Adipose tissue (tissue), 3 donors: ENCODE results near the gene AHNAK2. TPM values are rescaled to one million over a fixed set of nuclear protein-coding genes. Genes with fewer than 3 reads are reported as not detected.

ENCODE experiments used
- H3K27ac ChIP-seq: one replicate; pipeline ENCODE4 v1.5.1; 2013; ENCODE audit warnings: low read depth, low read length
- WGBS, 3 donors: extraction: QIAGEN DNeasy Blood & Tissue Kit; methylation state at CpG; one replicate each; pipeline ENCODE4 v1.1.7; 2013; 5-methylcytosine and 5-hydroxymethylcytosine counted together
- polyA plus RNA-seq, 3 donors: library from polyadenylated mRNA; stranded (reverse); fragments of 200-250 nt; gene quantifications; one replicate each; pipeline ENCODE4 v1.2.3, GENCODE V29; 2013
- donor health status: healthy with polysubstance abuse.
- donor health status: Bipolar disorder and iron deficiency.
- donor health status: healthy.

Gene AHNAK2
- polyA plus RNA-seq, 3 donors: 0.72 to 15.6 (median 2.9) TPM

- 39 to 83% (median 76%) methylated on average over 2 of the region's 2 CpGs for WGBS, 3 donors
- H3K27ac ChIP-seq: no peak overlapping the region
Observed at GRCh38 chr14:104935955-104936354, 42.2 kb downstream of the AHNAK2 start.

DNA sequence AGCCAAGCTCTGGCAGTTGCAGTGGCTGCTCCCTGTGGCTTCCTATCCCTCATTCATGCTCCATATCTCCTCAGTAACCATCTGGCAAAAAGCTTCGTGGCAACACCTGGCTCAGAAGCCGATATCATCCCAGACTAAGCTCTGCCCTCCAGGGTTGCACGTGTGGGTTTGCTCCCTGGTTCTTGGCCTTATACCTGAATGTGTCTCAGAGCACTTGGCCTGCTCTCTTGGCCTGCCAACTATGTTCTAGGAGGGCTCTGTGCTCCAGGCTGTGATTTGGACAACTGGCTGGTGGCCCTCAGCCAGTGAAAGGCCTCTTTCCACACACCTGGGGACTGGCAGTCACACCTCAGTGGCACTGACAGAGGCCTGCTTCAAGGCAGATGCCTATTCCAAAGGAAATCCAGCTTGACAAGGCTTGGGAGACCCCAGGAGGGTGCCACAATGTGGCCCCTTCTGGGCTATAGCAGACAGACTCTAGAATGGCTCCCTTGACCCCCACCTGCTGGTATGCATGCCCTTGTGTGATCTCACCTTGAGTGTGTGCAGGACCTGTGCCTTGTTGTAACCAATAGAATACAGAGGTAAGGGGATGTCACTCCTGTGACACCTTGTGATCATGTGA lies 43.0 kb downstream of the AHNAK2 start:
- no peak overlapping the region for H3K27ac ChIP-seq
- WGBS, 3 donors: 38 to 86% (median 80%) methylated on average over 3 of the region's 3 CpGs

DNA sequence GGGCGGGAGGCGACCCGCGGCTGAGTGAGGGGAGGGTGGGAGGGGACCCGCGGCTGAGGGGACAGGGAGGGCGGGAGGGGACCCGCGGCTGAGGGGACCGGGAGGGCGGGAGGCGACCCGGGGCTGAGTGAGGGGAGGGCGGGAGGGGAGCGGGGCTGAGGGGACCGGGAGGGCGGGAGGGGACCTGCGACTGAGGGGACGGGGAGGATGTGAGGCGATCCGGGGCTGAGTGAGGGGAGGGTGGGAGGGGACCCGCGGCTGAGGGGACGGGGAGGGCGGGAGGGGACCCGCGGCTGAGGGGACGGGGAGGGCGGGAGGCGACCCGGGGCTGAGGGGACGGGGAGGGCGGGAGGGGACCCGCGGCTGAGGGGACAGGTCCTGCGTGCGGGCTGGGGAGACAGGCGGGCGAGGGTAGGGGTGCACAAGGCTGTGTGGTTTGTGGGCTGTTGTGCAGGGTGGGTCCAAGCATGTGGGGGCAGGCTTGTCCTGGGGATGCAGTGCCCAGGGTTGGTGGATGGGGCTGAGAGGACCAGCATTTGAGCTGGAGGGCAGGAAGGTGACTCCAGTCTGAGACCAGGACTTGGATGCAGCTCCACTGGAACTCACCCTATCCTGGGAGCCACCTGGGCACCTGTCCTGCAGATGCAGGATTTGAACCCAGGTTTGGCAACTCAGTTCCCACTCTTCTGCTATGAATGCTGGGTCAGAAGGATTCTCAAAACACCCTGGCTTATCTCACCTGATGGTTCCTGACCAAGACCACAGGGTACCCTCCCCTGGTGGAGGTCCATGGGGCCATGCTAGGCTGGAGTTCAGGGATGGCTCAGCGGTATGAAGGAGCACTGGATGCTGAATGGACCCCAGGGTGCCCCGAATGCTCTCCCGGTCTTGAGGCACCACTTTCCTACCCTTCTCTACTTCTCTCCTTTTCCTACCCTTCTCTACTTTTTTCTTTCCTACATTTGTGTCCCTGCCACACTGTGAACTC lies 44.1 kb downstream of the AHNAK2 start:
- no peak overlapping the region for H3K27ac ChIP-seq
- whole genome bisulfite sequencing, 3 donors: 11 to 26% (median 13%) methylated on average over 22 to 40 of the region's 42 CpGs

DNA sequence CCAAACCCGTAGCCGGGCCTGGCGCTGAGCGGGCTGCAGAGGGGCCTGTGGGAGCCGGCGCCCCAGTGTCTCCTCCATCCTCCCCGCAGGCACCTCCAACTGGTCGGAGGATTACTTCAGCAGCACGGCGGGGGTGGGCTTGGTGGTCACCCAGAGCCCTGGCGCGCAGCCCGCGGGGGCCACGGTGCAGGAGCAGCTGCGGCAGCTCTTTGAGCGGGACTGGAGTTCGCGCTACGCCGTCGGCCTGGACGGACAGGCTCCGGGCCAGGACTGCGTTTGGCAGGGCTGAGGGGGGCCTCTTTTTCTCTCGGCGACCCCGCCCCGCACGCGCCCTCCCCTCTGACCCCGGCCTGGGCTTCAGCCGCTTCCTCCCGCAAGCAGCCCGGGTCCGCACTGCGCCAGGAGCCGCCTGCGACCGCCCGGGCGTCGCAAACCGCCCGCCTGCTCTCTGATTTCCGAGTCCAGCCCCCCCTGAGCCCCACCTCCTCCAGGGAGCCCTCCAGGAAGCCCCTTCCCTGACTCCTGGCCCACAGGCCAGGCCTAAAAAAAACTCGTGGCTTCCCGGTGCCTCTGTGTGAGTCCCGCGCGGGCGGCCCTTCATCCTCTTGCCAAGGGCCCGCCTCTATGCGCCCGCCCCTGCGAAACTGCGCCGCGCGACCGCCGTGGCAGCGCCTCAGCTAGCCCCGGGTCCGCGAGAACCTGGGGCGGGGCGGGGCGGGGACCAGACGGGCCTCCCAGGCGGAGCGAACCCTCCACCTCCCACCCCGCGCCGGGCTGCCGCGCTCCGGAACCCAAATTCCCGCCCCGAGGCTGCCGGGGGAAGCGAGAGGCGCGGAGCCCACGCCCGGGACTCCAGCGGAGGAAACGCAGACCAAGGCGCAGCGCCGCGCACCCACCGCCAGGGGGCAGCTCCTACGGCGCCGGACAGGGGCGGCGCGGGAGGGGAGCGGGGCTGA lies 45.2 kb downstream of the AHNAK2 start:
- 10 to 16% (median 16%) methylated on average over 69 to 100 of the region's 100 CpGs for WGBS, 3 donors
- H3K27ac ChIP-seq: no peak overlapping the region

DNA sequence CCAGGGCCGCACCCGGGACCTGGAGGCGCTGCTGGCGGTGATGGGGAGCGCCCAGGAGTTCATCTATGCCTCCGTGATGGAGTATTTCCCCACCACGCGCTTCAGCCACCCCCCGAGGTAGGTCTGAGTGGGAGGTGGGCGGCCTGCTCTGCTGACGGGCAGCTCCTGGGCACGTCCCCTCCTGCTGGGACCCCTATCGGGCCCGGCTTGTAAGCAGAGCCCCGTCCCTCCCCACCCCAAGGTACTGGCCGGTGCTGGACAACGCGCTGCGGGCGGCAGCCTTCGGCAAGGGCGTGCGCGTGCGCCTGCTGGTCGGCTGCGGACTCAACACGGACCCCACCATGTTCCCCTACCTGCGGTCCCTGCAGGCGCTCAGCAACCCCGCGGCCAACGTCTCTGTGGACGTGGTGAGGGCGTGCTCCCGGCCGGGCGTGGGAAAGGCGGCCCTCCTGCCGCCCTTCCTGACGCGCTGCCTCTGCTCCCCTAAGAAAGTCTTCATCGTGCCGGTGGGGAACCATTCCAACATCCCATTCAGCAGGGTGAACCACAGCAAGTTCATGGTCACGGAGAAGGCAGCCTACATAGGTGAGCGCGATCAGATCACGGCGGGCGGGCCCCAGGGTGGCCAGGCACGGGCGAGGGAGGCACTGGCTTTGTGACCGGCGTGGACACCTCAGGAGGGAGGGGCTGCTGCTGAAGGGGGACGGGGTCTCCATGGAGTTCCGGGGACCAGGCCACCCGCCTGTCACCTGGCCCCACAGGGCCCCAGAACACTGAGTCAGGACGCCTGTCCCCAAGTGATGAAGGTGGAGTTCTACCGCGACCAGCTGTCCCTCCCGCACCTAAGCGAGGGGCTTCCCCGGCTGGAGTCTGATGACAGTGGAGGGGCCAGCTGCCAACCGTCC lies 46.2 kb downstream of the AHNAK2 start:
- WGBS, 3 donors: 53 to 69% (median 56%) methylated on average over 64 of the region's 64 CpGs
- no peak overlapping the region for H3K27ac ChIP-seq

DNA sequence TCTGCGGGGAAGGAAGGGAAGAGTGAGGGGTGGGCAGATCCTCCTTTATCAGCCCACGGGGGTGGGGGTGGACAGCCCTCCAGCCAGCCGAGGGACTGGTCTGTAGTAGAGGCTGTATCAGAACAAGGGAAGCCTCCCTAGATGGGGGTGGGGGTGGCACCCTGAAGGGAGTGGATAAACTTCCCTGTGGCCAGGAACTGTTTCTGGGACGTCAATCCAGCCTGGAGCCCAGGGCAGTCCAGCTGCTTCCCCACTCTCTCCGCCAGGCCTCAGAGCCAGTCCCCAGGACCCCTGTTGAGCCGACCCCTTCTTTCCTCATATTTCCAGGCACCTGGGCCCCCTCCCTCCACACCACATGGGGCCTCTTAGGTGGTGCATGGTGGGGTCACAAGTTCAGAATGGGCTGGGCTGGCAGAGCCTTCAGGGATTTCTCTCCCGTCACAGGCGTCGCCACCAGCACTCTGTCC lies 46.8 kb downstream of the AHNAK2 start:
- WGBS, 3 donors: 67 to 77% (median 75%) methylated on average over 9 of the region's 9 CpGs
- no peak overlapping the region for H3K27ac ChIP-seq

- H3K27ac ChIP-seq: no peak overlapping the region
- 88 to 90% (median 89%) methylated on average over 10 of the region's 10 CpGs for whole genome bisulfite sequencing, 3 donors
Observed at GRCh38 chr14:104930526-104931303, 47.5 kb downstream of the AHNAK2 start.

- no peak overlapping the region for H3K27ac ChIP-seq
- 88 to 93% (median 91%) methylated on average over 14 to 15 of the region's 15 CpGs for WGBS, 3 donors
Observed at GRCh38 chr14:104929268-104930230, 48.6 kb downstream of the AHNAK2 start.

GRCh38 chr14:104928391-104929133 lies 49.6 kb downstream of the AHNAK2 start:
- no peak overlapping the region for H3K27ac ChIP-seq
- WGBS, 3 donors: 83 to 90% (median 84%) methylated on average over 16 to 17 of the region's 17 CpGs

DNA sequence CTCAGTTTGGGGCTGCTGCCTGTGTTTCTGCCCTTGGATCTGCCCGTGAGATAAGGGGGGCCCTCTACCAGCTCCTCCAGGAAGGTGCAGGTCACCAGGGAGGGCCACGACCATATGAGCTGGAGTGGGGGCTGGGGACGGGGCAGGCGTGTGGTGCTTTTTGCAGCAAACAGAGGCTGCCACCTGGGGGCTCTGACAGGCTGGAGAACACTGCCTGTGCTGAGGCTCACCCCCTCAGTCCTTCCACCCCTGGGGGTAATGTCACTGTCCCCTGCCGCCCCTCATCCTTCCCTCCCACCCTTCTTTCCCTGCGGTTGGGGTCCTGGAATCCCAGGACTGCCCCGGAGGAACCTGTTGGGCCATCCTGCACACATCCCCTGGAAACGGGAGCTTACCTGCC lies 50.3 kb downstream of the AHNAK2 start:
- WGBS, 3 donors: 56 to 70% (median 61%) methylated on average over 7 to 8 of the region's 8 CpGs

DNA sequence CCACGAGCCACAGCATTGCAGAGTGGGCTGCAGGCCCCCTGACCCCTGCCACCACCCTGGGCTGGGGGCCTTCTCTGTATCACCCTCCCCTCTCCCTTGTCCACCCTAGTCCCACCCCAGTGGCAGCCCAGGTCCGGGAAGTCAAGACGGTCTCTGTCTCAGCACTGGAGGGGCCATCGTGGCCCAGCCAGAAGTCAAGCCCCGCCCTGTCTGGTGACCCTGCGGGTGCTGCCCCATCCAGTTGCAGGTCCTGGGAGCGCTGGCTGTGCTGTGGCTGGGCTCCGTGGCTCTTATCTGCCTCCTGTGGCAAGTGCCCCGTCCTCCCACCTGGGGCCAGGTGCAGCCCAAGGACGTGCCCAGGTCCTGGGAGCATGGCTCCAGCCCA lies 50.8 kb downstream of the AHNAK2 start:
- WGBS, 3 donors: 50 to 74% (median 74%) methylated on average over 10 of the region's 10 CpGs
- H3K27ac ChIP-seq: no peak overlapping the region

More for the DNA sequence above, 50.3 kb downstream of the AHNAK2 start:
- no peak overlapping the region for H3K27ac ChIP-seq

GRCh38 chr14:104926619-104927431 lies 51.3 kb downstream of the AHNAK2 start:
- 55 to 78% (median 55%) methylated on average over 20 to 21 of the region's 21 CpGs for WGBS, 3 donors
- H3K27ac ChIP-seq: no peak overlapping the region

DNA sequence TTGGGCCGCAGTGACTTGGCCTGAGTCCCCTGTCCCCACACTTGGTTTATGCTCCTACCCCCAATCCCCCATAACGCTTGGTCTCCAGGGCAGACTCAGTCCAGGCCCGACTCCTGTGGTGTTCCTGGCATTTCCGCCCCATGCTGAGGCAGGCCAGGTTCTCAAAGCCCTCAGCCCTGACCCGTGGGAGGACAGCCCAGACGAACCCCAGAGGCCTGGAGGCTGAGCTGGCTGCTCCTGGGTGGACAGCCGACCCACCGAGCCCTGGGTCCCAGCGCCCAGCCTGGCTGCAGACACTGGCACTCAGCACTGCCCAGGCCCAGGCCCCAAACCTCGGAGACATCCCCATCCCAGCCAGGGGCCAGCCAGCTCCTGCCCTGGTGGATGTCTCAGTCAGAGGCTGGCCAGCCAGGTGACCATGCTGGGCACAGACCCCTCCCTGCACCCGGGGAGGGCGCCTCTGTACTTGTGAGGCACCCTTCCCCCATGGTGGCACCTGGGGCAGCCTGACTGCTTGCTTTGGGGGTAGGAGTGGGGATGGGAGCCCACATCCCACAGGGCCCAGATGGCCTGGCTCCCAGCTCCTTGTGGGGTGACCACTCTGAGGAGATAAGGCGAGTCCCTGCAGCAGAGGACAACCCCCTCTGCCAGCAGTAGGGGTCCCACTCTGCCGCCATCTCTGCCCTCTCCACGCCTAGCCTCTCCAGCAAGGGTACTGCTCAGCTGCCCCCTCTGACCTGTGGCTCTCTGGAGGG lies 52.1 kb downstream of the AHNAK2 start:
- no peak overlapping the region for H3K27ac ChIP-seq
- WGBS, 3 donors: 71 to 84% (median 73%) methylated on average over 14 to 15 of the region's 15 CpGs
